Erythroblast (primary cell): ENCODE results near the gene ATMIN.

Source experiments
- DNase-seq, 2 experiments: peaks; one replicate each; lab custom pipeline; 2025; lab: John Stamatoyannopoulos, UW
- GATA1 ChIP-seq: IDR thresholded peaks from 2 replicates; pipeline ENCODE4 v1.6.1; 2011; ENCODE audit warnings: low read depth, mild to moderate bottlenecking, control low read depth, low read length, moderate library complexity
- POLR2A ChIP-seq: IDR thresholded peaks from 2 replicates; pipeline ENCODE4 v1.6.1; 2011; ENCODE audit warnings: mild to moderate bottlenecking, low read length

The ATMIN gene

DNA sequence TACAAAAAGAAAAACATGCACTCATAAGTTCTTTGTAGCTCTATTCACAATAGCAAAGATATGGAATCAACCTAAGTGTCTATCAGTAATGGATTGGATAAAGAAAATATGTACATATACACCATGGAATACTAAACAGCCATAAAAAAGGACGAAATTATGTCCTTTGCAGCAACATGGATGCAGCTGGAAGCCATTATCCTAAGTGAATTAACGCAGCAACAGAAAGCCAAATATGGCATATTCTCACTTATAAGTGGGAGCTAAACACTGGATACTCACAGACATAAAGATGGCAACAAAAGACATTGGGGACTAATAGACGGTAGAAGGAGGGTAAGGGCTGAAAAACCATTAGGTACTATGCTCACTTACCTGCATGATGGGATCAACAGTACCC, 34.8 kb upstream of the ATMIN start:
- no peak for DNase-seq
- TF ChIP-seq POLR2A (no peak), GATA1 (no peak)

DNA sequence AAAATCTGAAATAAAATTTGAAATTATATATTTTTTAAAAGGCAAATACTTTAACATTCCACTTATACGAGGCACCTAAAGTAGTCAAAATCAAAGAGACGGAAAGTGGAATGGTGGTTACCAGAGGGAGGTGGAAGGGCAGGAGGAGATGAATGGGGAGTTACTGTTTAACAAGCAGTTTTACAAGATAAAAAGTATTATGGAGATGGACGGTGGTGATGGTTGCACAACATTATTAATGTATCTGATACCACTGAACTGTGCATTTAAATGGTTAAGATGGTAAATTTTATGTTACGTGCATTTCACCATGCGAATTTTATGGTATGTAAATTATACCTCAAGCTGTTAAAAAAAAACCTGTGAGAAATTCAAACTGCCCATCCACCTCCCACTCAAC, 34.3 kb upstream of the ATMIN start:
- no peak for DNase-seq
- no peak for TF ChIP-seq GATA1
- TF ChIP-seq POLR2A: no peak

DNA sequence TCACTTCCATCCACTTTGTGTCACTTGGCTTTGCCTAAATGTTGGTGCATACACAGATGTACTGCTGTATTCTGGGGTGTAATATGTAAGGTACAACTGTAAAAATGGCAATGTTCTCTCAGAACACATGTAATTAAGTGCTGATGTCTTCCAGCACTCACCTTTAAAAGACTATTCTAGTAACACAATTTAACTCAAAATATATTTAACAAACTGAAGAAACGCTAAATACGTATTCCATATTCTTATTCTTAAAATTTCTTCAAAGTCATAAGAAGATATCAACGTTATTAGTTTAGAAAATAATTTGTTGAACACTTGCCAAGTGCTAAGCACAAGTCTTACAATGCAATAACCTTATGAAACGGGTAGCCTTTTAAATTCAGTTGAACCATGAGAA, 32.6 kb upstream of the ATMIN start:
- DNase-seq: no peak
- TF ChIP-seq POLR2A (no peak), GATA1 (no peak)

DNA sequence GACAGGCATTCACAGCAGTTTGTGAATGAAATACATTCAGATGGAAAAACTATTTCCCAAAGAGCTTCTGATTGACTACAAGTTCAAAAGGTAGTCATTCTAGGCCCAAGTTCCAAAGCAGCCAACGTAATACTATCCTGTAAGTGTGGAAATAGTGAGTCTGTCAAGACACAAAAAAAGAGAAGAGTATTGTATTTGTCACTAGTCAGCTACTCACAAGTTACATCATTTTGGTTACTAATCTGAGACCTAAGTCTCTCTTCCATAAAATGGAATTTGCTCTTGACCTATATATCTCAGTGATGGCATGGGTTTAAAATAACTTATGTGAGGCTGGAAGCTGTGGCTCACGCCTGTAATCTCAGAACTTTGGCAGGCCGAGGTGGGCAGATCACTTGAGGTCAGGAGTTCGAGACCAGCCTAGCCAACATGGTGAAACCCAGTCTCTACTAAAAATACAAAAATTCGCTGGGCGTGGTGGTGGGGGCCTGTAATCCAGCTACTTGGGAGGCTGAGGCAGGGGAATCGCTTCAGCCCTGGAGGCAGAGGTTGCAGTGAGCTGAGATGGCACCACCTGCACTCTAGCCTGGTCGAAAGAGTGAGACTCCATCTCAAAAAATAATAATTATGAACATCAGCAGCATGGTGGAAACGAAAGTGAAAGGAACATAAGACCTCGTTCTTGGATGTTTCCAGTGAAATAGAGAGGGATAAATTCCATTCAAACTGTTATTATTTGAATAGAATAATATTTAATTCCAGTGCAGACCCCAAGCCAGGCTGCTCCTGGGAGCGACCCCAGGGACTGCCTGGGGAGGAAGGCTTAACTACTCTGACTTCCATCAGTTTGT, 31.8 kb upstream of the ATMIN start:
- DNase-seq: peak in 1 of 2 experiments; percentile 26
- TF ChIP-seq POLR2A: no peak
- TF ChIP-seq GATA1: no peak

DNA sequence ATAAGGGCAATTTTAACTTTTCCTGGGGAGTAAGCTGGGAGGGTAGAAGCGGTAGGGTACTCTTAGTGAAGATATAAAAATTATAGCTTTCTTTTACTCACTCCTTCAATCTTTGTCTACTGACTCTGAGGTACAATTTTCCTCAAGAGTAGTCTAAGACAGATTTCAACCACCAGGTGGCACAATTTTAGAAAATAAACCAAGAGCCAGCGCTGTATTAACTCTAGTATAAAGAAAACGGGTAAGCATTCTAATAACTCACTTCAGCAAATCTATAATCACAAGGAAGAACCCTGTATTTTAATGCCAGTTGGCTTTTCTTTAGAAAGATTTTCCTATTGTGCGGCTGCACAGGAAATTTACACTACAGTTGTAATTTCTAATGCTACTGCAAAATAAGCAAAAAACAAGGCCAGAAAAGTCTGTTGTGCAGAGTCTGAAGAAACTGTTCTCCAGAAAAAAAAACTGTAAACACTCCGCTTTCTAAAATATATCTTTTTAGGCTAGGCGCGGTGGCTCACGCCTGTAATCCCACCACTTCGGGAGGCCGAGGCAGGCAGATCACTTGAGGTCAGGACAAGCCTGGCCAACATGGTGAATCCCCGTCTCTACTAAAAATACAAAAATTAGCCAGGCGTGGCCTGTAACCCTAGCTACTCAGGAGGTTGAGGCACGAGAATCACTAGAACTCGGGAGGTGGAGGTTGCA, 30.8 kb upstream of the ATMIN start:
- peak; percentile 67 to 78 for DNase-seq
- TF ChIP-seq GATA1: no peak
- TF ChIP-seq POLR2A: no peak

DNA sequence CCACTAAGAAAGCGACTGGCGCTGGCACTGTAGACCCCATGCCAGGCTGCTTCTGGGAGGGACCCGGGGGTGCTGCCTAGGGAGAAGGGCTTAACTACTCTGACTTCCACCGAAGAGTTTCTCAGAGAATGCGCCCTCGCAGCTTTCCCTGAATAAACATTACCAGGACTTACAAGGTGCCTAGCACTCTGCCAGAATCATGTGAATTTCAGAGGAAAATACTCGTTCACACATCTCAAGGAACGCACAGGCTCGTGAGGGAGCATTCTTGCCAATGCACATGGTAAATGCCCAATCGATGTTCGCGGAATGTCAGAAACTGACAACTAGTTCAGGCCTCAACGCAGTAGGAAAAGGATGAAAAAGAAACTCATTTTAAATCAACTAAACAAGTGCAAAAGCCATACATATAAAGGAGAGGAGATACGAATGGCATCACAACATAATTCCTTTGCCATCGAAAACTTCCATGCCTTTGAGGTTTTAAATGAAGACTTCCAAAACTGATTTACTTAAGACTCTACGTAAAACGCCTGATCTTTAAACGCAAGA, 30.0 kb upstream of the ATMIN start:
- peak; percentile 44 to 62 for DNase-seq
- TF ChIP-seq GATA1 (no peak), POLR2A (no peak)

DNA sequence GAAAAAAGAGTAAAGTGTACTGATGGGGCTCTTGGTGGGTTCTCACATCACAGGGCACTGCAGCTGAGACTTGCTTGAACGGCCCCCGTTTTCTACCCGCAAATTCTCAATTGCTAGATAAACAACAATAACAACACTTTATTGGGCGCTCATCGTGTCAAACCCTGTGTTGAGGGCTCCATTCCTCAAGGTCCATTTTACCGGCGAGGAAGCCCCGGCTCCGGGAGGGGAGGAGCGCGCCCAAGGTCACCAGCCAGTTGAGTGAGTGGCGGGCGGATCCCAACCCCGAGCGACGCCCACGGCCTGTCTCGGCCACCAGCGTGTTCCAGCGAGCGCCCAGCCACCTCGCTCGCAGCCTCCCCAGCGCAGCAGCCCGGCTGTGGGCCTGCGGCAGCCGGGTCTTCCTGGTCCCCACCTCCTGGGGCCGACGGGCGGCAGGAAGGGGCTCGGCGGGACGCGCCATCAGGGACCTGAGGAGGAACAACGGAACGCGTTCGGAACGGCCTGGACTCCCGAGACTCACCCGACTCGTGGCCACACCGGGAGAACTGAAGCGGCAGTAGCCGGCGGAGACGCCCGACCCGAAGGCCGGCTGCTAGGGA, 29.3 kb upstream of the ATMIN start:
- peak; percentile 81 to 88 for DNase-seq
- TF ChIP-seq GATA1 (no peak), POLR2A (no peak)

DNA sequence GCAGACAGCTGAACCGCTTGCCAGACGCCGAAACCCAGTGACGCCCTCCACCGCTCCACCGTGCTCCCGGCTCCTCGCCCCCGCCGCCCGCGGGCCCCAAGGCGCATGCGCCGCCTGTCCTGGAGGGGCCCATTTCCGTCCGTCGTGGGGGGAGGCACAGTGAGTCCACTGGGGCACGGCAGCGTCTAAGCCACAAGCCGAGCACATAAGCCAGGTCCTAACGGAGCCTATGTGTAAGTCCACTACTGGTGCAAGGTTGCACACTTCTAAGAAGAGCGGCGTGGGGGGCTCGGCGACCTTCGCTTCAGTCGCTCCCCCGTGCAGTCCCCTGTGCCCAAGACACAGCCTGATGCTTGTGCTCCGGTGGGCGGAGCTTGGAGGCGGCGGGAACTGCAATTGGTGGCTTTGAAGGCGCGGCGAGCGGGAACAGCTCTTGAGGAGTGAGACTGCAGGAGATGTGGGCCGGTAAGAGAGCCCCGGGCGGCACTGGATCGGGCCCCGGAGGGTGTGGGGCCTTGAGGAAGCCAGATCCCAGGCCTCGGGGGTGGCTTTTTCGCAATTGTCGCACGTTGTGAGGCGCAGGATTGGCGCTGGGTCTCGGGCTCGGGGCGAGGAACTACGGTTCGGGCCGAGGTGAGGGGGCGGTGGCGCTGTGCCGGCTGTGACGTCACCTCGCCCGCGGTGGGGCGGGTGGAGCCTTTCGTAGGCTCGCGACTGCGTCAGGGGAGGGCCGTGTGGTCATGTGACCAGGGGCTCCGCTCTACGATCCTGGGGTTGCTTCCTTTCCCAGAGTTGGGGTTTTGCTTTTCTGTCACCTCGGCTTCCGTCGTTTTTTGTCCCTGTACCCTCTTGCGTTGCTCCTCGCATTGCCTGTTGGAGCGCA, 28.6 kb upstream of the ATMIN start, which contains the start of the genes CENPN and CMC2:
Gene CENPN (plus strand): TSS at position 402 of the 883 bp plus-strand sequence. CDS start 4,726 bp downstream, outside the sequence.
Gene CMC2 (minus strand): TSS at position 73 of the 883 bp plus-strand sequence. CDS start 9,491 bp downstream, outside the sequence.
- peak; percentile 99 for DNase-seq
- TF ChIP-seq GATA1: no peak
- peak; percentile 92 for TF ChIP-seq POLR2A

DNA sequence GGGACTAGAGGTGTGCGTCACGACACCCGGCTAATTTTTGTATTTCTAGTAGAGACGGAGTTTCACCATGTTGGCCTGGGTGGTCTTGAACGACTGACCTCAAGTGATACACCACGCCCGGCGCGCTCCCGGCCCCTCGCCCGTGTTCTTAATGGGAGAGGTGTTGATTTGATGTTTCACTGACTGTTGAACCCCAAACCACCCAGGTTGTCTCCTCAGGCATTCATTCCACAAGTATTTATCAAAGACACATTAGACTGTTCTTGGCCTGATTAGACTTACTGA, 27.2 kb upstream of the ATMIN start:
- no peak for TF ChIP-seq GATA1
- no peak for TF ChIP-seq POLR2A
- DNase-seq: peak in 1 of 2 experiments; percentile 28

DNA sequence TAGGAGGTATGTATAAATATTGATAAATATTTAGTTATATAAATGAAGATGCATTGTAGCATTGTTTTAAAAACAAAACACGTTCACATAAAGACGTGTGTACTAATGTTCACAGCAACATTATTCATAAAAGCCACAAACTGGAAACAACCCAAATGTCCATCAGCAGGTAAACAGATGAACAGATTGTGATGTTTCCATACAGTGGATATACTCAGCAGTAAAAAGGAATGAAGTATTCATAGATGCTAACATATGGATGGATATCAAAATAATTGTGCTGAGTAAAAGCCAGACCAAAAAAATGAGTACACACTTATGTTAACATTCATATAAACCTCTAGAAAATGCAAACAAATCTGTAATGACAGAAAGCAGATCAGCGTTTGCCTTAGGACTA, 22.7 kb upstream of the ATMIN start:
- no peak for TF ChIP-seq POLR2A
- TF ChIP-seq GATA1: no peak
- DNase-seq: no peak

DNA sequence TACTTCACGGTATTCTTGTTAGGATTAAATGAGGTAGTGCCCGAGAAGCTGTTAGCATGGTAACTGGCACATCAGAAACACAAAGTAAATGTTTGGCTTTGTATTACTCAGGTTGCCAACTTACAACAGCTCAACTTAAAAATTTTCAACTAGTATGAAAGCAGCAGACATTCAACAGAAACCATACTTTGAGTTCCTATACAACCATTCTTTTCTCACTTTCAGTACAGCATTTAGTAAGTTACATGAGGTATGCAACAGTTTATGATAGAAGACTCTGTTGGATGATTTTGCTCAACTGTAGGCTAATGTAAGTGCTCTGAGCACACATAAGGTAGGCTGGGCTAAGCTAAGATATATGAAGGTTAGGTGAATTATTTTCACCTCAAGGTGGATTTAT, 21.0 kb upstream of the ATMIN start:
- TF ChIP-seq GATA1: no peak
- no peak for TF ChIP-seq POLR2A
- no peak for DNase-seq

DNA sequence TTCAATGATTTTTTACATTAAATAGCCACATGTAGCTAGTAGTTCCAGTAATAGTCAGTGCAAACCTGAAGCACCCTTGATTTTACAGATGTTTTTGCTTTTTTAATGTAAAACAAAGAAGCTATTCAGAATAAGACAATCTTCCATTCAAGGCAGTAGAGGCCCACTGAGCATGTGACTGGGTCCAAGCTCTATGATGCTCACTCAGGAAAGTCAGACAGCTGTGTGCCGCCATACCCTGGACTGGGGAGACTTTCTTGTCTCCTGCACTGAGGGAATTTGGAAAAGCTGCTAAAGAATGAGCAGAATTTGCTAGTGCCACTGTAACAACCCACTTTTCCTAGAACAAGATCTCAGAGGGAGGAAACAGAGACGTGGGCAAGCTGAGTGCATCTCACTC, 17.1 kb upstream of the ATMIN start:
- DNase-seq: no peak
- no peak for TF ChIP-seq POLR2A
- TF ChIP-seq GATA1: no peak

DNA sequence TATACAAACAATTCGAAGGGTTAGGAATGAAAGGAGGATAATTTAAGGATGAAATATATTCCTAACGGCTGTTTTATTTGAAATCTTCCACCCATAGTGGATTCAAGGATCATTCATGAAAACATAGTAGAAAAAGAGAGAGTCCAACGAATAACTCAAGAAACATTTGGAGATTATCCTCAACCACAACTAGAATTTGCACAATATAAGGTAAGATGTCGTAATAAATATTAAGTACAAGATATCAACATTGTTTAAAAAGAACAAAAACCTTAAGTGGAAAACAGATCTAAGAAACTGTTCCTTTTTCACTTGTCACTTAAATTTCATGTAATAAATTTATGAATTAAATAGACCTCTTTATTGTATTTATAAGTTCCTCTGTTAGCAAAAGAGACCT, 9.2 kb upstream of the ATMIN start:
- DNase-seq: no peak
- no peak for TF ChIP-seq POLR2A
- TF ChIP-seq GATA1: no peak
